HepG2 (cell line): ENCODE data around the gene METAP1D. TPM values are rescaled to one million over a fixed set of nuclear protein-coding genes. Genes with fewer than 3 reads are reported as not detected.
A peak's percentile ranks its signal among the peaks of the same experiment; 100 is the strongest.

Experiments used
- BRD4 ChIP-seq: sonication (generic); formaldehyde crosslinking; IDR thresholded peaks from 2 replicates; pipeline ENCODE4 v1.4.0; 2020; ENCODE audit warnings: missing genetic modification reagents
- FOXO1 ChIP-seq: sonication (generic); formaldehyde crosslinking; IDR thresholded peaks from 2 replicates; pipeline ENCODE4 v1.4.0; 2020; ENCODE audit warnings: missing genetic modification reagents
- GLI4 ChIP-seq: sonication (generic); formaldehyde crosslinking; IDR thresholded peaks from 2 replicates; pipeline ENCODE4 v1.5.1; 2020; ENCODE audit warnings: missing genetic modification reagents, mild to moderate bottlenecking, moderate library complexity, borderline replicate concordance
- HDAC6 ChIP-seq: fragments of 200-600 bp; sonication (generic); IDR thresholded peaks from 2 replicates; pipeline ENCODE4 v1.7.0; 2017; ENCODE audit warnings: mild to moderate bottlenecking, antibody characterized with exemption, low read length, low read depth
- HOXA9 ChIP-seq: sonication (generic); formaldehyde crosslinking; IDR thresholded peaks from 2 replicates; pipeline ENCODE4 v1.8.1; 2022; ENCODE audit warnings: missing genetic modification reagents, mild to moderate bottlenecking, moderate library complexity, borderline replicate concordance
- KDM3A ChIP-seq: IDR thresholded peaks from 2 replicates; pipeline ENCODE4 v1.6.1; 2018; ENCODE audit warnings: low read depth, missing compliant biosample characterization
- NRL ChIP-seq: sonication (generic); formaldehyde crosslinking; IDR thresholded peaks from 2 replicates; pipeline ENCODE4 v1.5.0; 2020; ENCODE audit warnings: missing genetic modification reagents, mild to moderate bottlenecking, moderate library complexity, borderline replicate concordance
- PCBP1 ChIP-seq: fragments of 200-400 bp; formaldehyde crosslinking; IDR thresholded peaks from 2 replicates; pipeline ENCODE4 v1.6.1; 2017; ENCODE audit warnings: mild to moderate bottlenecking, low read depth, low read length, borderline replicate concordance
- SIX1 ChIP-seq: sonication (generic); formaldehyde crosslinking; IDR thresholded peaks from 2 replicates; pipeline ENCODE4 v1.4.0; 2020; ENCODE audit warnings: missing genetic modification reagents, borderline replicate concordance
- TMF1 ChIP-seq: sonication (generic); formaldehyde crosslinking; IDR thresholded peaks from 2 replicates; pipeline ENCODE4 v1.8.1; 2022; ENCODE audit warnings: low read depth, missing genetic modification reagents
- ZNF136 ChIP-seq: sonication (generic); formaldehyde crosslinking; IDR thresholded peaks from 2 replicates; pipeline ENCODE4 v1.8.1; 2022; ENCODE audit warnings: low read depth, mild to moderate bottlenecking, moderate library complexity, missing genetic modification reagents
- ZNF549 ChIP-seq: sonication (generic); formaldehyde crosslinking; IDR thresholded peaks from 2 replicates; pipeline ENCODE4 v1.5.0; 2020; ENCODE audit warnings: missing genetic modification reagents
- ZNF839 ChIP-seq: sonication (generic); formaldehyde crosslinking; IDR thresholded peaks from 2 replicates; pipeline ENCODE4 v1.4.0; 2020; ENCODE audit warnings: missing genetic modification reagents, mild to moderate bottlenecking, borderline replicate concordance
- polyA plus RNA-seq, 8 experiments: library from polyadenylated mRNA; depleted of rRNA in 3 of 8; stranded (reverse) in 7 of 8; unstranded in 1 of 8; fragments of >200 nt; fragmentation: Illumina TruSeq in 4 of 8; extraction: Trizol in 4 of 8; gene quantifications; 2 replicates each; pipeline versions ENCODE4 v1.2.1 to v1.2.3, GENCODE V29; 2011 to 2016; ENCODE audit warnings: low read depth in 4 of 8, missing spikeins in 1 of 8, mixed read lengths in 1 of 8; ENCODE audit not compliant: insufficient read depth in 1 of 8
- total RNA-seq, 5 experiments: library from RNA; depleted of rRNA; stranded (reverse); fragments of >200 nt; fragmentation: Illumina TruSeq; extraction: Trizol; gene quantifications; 2 replicates each; pipeline ENCODE4 v1.2.3, GENCODE V29; 2016; ENCODE audit warnings: low read depth in 1 of 5
- TF ChIP-seq, protein P1 (sequence below): sonication (generic); formaldehyde crosslinking; IDR thresholded peaks from 2 replicates; pipeline ENCODE4 v1.4.0; 2020; ENCODE audit warnings: low read depth, missing genetic modification reagents
- TF ChIP-seq, protein P2 (sequence below): sonication (generic); formaldehyde crosslinking; IDR thresholded peaks from 2 replicates; pipeline ENCODE4 v1.8.0; 2022; ENCODE audit warnings: missing genetic modification reagents, mild to moderate bottlenecking, moderate library complexity, borderline replicate concordance
- TF ChIP-seq, protein P3 (sequence below): sonication (generic); formaldehyde crosslinking; IDR thresholded peaks from 2 replicates; pipeline ENCODE4 v1.4.0; 2020; ENCODE audit warnings: missing genetic modification reagents, mild to moderate bottlenecking, borderline replicate concordance

The METAP1D gene
- total and polyA plus RNA-seq, 2 of the 13 experiments (the other 11 are each of a cell fraction or from before 2014, with no cell fraction given) = 14.7 to 21.6 TPM

DNA sequence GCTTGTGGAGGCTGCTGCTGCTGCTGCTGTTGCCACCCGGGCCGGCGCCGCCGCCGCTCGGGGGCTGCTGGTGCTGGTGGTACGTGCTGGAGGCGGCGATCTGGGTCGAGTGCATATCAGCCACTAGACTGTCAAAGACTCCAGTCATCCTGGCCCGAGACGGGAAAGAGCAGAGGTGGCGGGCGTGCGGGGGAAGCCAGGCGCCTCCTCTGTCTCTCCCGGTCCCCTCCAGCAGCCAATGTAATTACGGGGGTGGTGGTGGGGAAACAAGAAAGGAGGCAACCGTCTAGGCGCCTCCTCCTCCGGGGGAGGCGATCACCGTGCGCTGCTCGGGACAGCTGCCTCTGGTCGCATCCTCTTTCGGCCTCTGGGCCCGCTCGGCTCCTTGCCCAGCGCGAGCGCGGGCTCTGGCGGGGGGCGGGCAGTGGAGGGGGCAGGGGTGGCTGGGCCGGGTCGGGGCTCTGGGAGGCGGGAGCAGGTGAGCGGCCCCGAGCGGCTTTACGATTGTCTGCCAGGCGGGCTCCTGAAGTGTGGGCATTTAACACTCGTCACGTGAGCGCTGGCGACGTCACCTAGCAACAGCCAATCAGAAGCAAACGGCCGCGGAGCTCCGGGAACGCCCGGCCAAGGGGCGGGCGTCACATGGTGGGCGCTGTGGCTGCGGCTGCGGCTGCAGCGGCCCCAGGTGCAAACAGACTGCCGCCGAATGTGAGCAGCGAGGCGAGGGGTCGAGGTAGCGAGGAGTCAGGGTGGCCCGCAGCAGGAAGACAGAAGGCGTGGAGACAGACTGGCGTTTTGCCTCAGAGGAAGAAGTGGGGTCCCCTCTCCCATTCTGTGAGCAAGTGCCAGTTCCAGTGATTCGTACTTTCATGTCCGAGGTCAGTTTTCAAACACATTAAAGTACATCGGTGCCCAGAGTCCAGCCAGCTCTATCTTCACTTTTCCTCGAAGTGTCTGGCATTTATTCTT lies 102.9 kb downstream of the METAP1D start, which contains the start of gene DLX2 (continued):
- TF ChIP-seq, protein P1, sequence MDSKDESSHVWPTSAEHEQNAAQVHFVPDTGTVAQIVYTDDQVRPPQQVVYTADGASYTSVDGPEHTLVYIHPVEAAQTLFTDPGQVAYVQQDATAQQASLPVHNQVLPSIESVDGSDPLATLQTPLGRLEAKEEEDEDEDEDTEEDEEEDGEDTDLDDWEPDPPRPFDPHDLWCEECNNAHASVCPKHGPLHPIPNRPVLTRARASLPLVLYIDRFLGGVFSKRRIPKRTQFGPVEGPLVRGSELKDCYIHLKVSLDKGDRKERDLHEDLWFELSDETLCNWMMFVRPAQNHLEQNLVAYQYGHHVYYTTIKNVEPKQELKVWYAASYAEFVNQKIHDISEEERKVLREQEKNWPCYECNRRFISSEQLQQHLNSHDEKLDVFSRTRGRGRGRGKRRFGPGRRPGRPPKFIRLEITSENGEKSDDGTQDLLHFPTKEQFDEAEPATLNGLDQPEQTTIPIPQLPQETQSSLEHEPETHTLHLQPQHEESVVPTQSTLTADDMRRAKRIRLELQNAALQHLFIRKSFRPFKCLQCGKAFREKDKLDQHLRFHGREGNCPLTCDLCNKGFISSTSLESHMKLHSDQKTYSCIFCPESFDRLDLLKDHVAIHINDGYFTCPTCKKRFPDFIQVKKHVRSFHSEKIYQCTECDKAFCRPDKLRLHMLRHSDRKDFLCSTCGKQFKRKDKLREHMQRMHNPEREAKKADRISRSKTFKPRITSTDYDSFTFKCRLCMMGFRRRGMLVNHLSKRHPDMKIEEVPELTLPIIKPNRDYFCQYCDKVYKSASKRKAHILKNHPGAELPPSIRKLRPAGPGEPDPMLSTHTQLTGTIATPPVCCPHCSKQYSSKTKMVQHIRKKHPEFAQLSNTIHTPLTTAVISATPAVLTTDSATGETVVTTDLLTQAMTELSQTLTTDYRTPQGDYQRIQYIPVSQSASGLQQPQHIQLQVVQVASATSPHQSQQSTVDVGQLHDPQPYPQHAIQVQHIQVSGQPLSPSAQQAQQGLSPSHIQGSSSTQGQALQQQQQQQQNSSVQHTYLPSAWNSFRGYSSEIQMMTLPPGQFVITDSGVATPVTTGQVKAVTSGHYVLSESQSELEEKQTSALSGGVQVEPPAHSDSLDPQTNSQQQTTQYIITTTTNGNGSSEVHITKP = peak; percentile 54; the same call in 1 of the 2 replicates
- TF ChIP-seq, protein P2, sequence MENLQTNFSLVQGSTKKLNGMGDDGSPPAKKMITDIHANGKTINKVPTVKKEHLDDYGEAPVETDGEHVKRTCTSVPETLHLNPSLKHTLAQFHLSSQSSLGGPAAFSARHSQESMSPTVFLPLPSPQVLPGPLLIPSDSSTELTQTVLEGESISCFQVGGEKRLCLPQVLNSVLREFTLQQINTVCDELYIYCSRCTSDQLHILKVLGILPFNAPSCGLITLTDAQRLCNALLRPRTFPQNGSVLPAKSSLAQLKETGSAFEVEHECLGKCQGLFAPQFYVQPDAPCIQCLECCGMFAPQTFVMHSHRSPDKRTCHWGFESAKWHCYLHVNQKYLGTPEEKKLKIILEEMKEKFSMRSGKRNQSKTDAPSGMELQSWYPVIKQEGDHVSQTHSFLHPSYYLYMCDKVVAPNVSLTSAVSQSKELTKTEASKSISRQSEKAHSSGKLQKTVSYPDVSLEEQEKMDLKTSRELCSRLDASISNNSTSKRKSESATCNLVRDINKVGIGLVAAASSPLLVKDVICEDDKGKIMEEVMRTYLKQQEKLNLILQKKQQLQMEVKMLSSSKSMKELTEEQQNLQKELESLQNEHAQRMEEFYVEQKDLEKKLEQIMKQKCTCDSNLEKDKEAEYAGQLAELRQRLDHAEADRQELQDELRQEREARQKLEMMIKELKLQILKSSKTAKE (CRISPR knock-in tag) = no peak
- TF ChIP-seq HDAC6 = no peak
- TF ChIP-seq FOXO1 (CRISPR knock-in tag) = peak; percentile 67
- peak; percentile 84; the same call in 1 of the 2 replicates for TF ChIP-seq NRL (CRISPR knock-in tag)
- no peak for TF ChIP-seq KDM3A (CRISPR knock-in tag)
- TF ChIP-seq HOXA9 (CRISPR knock-in tag) = peak; percentile 42; the same call in 1 of the 2 replicates
- TF ChIP-seq, protein P3, sequence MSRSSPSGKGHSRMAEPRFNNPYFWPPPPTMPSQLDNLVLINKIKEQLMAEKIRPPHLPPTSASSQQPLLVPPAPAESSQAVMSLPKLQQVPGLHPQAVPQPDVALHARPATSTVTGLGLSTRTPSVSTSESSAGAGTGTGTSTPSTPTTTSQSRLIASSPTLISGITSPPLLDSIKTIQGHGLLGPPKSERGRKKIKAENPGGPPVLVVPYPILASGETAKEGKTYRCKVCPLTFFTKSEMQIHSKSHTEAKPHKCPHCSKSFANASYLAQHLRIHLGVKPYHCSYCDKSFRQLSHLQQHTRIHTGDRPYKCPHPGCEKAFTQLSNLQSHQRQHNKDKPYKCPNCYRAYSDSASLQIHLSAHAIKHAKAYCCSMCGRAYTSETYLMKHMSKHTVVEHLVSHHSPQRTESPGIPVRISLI (CRISPR knock-in tag) = 0 out of 2 replicates have a peak, but pooled peaks have one; percentile 11
- TF ChIP-seq SIX1 (CRISPR knock-in tag) = no peak
- TF ChIP-seq TMF1 (CRISPR knock-in tag) = peak; percentile 90
- no peak for TF ChIP-seq GLI4 (CRISPR knock-in tag)
- TF ChIP-seq ZNF549 (CRISPR knock-in tag) = peak; percentile 59
- TF ChIP-seq ZNF839 = 0 out of 2 replicates have a peak, but pooled peaks have one; percentile 60
- TF ChIP-seq PCBP1 = peak; percentile 84; the same call in 1 of the 2 replicates
- 0 out of 2 replicates have a peak, but pooled peaks have one; percentile 28 for TF ChIP-seq BRD4 (CRISPR knock-in tag)
- no peak for TF ChIP-seq ZNF136 (CRISPR knock-in tag)
